GM23338 (cell line): Measurements from ENCODE around the gene CERT1. TPM values are rescaled to one million over a fixed set of nuclear protein-coding genes. Genes with fewer than 3 reads are reported as not detected.

Source experiments
- ATAC-seq: fragments of 200-7000 bp; cut with Tn5 transposase; 3 replicates; pipeline ENCODE4 v1.9.1; 2020
- DNase-seq: peaks from one replicate; pipeline ENCODE4 v3.0.0-alpha.2; 2015; ENCODE audit warnings: low spot score
- H2AFZ ChIP-seq: fragments of 200-600 bp; sonication (generic); 2 replicates; pipeline ENCODE4 v1.8.0; 2016; ENCODE audit warnings: antibody characterized with exemption, mild to moderate bottlenecking, moderate library complexity
- H3F3A ChIP-seq: fragments of 200-600 bp; sonication (generic); replicated peaks from 2 replicates; pipeline ENCODE4 v1.8.0; 2017; ENCODE audit warnings: antibody characterized with exemption, mixed run types, low read depth
- H3K27ac ChIP-seq: fragments of 200-600 bp; sonication (generic); 2 replicates; pipeline ENCODE4 v1.6.1; 2016; ENCODE audit warnings: low read depth
- H3K27me3 ChIP-seq: fragments of 200-600 bp; sonication (generic); 2 replicates; pipeline ENCODE4 v1.8.0; 2016; ENCODE audit warnings: mild to moderate bottlenecking, mixed run types, moderate library complexity; ENCODE audit not compliant: insufficient read depth
- H3K36me3 ChIP-seq: fragments of 200-600 bp; sonication (generic); 2 replicates; pipeline ENCODE4 v1.8.0; 2016; ENCODE audit warnings: mild to moderate bottlenecking; ENCODE audit not compliant: insufficient read depth
- H3K4me1 ChIP-seq: fragments of 200-600 bp; sonication (generic); 2 replicates; pipeline ENCODE4 v1.8.0; 2016; ENCODE audit warnings: mild to moderate bottlenecking, moderate library complexity; ENCODE audit not compliant: insufficient read depth
- H3K4me2 ChIP-seq: fragments of 200-600 bp; sonication (generic); 2 replicates; pipeline ENCODE4 v1.7.1; 2017; ENCODE audit warnings: mixed run types
- H3K4me3 ChIP-seq: fragments of 200-600 bp; sonication (generic); 2 replicates; pipeline ENCODE4 v1.6.1; 2016; ENCODE audit warnings: mixed run types
- H3K79me2 ChIP-seq: fragments of 200-600 bp; sonication (generic); replicated peaks from 2 replicates; pipeline ENCODE4 v1.8.0; 2017; ENCODE audit warnings: mild to moderate bottlenecking; ENCODE audit not compliant: insufficient read depth
- H3K9me2 ChIP-seq: fragments of 200-600 bp; sonication (generic); 2 replicates; pipeline ENCODE4 v1.8.0; 2017; ENCODE audit not compliant: insufficient read depth
- H4K20me1 ChIP-seq: fragments of 200-600 bp; sonication (generic); replicated peaks from 2 replicates; pipeline ENCODE4 v1.8.0; 2017; ENCODE audit warnings: mild to moderate bottlenecking; ENCODE audit not compliant: insufficient read depth
- H3K27ac Mint-ChIP-seq: 2 replicates; pipeline ENCODE4 v1.8.0; 2020; ENCODE audit warnings: inconsistent platforms, mild to moderate bottlenecking, moderate library complexity, mixed read lengths
- H3K27me3 Mint-ChIP-seq: 3 replicates; pipeline ENCODE4 v1.8.0; 2022; ENCODE audit warnings: low read depth, mild to moderate bottlenecking, moderate library complexity, mixed read lengths, inconsistent platforms; ENCODE audit not compliant: insufficient read depth, poor library complexity
- H3K36me3 Mint-ChIP-seq: 3 replicates; pipeline ENCODE4 v1.8.0; 2021; ENCODE audit warnings: low read depth, mild to moderate bottlenecking, inconsistent platforms, moderate library complexity, mixed read lengths
- H3K4me1 Mint-ChIP-seq: 3 replicates; pipeline ENCODE4 v1.8.0; 2020; ENCODE audit warnings: mild to moderate bottlenecking, inconsistent platforms, mixed read lengths
- H3K4me3 Mint-ChIP-seq: 3 replicates; pipeline ENCODE4 v1.8.0; 2021; ENCODE audit warnings: moderate library complexity, mild to moderate bottlenecking, inconsistent platforms, mixed read lengths
- H3K9me3 Mint-ChIP-seq: 3 replicates; pipeline ENCODE4 v1.8.0; 2020; ENCODE audit warnings: moderate library complexity, mild to moderate bottlenecking, inconsistent platforms, mixed read lengths
- CREB1 ChIP-seq: fragments of 250-450 bp; sonication (Bioruptor Pico); IDR thresholded peaks from 2 replicates; pipeline ENCODE4 v1.5.0; 2020; ENCODE audit warnings: low read depth, mild to moderate bottlenecking, moderate library complexity
- EZH2 ChIP-seq: fragments of 200-600 bp; sonication (generic); IDR thresholded peaks from one replicate; pipeline ENCODE4 v1.8.0; 2017; ENCODE audit warnings: antibody characterized with exemption, mild to moderate bottlenecking, low read depth; ENCODE audit not compliant: unreplicated experiment
- EZH2phosphoT487 ChIP-seq: fragments of 200-600 bp; sonication (generic); IDR thresholded peaks from one replicate; pipeline ENCODE4 v1.8.1; 2018; ENCODE audit warnings: antibody characterized with exemption; ENCODE audit not compliant: unreplicated experiment
- JUNB ChIP-seq: IDR thresholded peaks from one replicate; pipeline ENCODE4 v1.6.1; 2016; ENCODE audit warnings: antibody characterized with exemption; ENCODE audit not compliant: unreplicated experiment
- NANOG ChIP-seq: IDR thresholded peaks from 2 replicates; pipeline ENCODE4 v1.6.1; 2016; ENCODE audit warnings: antibody characterized with exemption, borderline replicate concordance
- POLR2AphosphoS5 ChIP-seq: IDR thresholded peaks from 2 replicates; pipeline ENCODE4 v1.6.1; 2016; ENCODE audit warnings: antibody characterized with exemption, low read depth
- STAT1 ChIP-seq: IDR thresholded peaks from one replicate; pipeline ENCODE4 v1.6.1; 2016; ENCODE audit warnings: antibody characterized with exemption; ENCODE audit not compliant: unreplicated experiment
- ZNF114 ChIP-seq: fragments of 250-450 bp; sonication (Bioruptor Pico); IDR thresholded peaks from 2 replicates; pipeline ENCODE4 v1.5.0; 2020; ENCODE audit warnings: mild to moderate bottlenecking, moderate library complexity
- ZNF331 ChIP-seq: fragments of 250-450 bp; sonication (Bioruptor Pico); IDR thresholded peaks from 2 replicates; pipeline ENCODE4 v1.5.0; 2020; ENCODE audit warnings: low read depth, mild to moderate bottlenecking, moderate library complexity
- polyA plus RNA-seq: library from polyadenylated mRNA; unstranded; fragments of >200 nt; fragmentation: Nextera tagmentation; extraction: Ambion mirVana; gene quantifications from 2 replicates; pipeline ENCODE4 v1.2.1, GENCODE V29; 2016
- total RNA-seq: library from RNA; depleted of rRNA; stranded (reverse); fragments of >200 nt; shearing (Covaris generic); gene quantifications from 2 replicates; pipeline ENCODE4 v1.2.3, GENCODE V29; 2014
- TF ChIP-seq, protein P1 (sequence below): fragments of 250-450 bp; sonication (Bioruptor Pico); IDR thresholded peaks from 2 replicates; pipeline ENCODE4 v1.5.0; 2020; ENCODE audit warnings: mild to moderate bottlenecking, moderate library complexity
- TF ChIP-seq, protein P2 (sequence below): IDR thresholded peaks from one replicate; pipeline ENCODE4 v1.6.1; 2018; ENCODE audit warnings: antibody characterized with exemption; ENCODE audit not compliant: unreplicated experiment
- TF ChIP-seq, protein P3 (sequence below): IDR thresholded peaks from 2 replicates; pipeline ENCODE4 v1.6.1; 2016; ENCODE audit warnings: antibody characterized with exemption
- TF ChIP-seq, protein P4 (sequence below), 2 experiments: fragments of 200-600 bp in 1 of 2; sonication (generic) in 1 of 2; conservative IDR thresholded peaks; 2 replicates each; pipeline versions ENCODE4 v1.5.1 to v1.6.1; 2016 to 2017; ENCODE audit warnings: antibody characterized with exemption in 2 of 2, low read depth in 2 of 2, mild to moderate bottlenecking in 2 of 2, moderate library complexity in 1 of 2

CERT1 gene
- total and polyA plus RNA-seq, 2 experiments from 2014 or later: 36.5 to 40.7 TPM

DNA sequence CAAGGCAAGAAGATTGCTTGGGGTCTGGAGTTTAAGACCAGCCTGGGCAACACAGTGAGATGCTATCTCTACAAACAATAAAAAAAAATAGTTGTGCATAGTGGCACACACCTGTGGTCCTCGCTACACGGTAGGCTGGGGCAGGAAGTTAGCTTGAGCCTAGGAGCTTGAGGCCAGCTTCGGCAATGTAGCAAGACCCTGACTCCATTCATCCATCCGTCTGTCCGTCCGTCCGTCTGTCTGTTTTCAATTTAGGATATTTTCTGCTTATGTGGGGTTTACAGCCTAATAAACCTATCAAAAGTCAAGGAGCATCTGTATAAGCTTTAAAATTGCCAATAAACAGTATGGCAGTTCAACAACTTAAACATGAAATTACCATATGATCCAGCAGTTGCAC lies 154.7 kb downstream of the CERT1 start:
- Histone ChIP-seq H3K4me2 (no peak overlapping the region), H3K79me2 (peaks cover 6% of the 10 kb centered on the region; the same call in 1 of the 2 replicates), H3K27ac (no peak overlapping the region), H4K20me1 (0 out of 2 replicates have a peak, but pooled peaks cover 22% of the 10 kb centered on the region), H3K9me2 (no peaks in the 10 kb centered on the region), H3F3A (peaks cover 10% of the 10 kb centered on the region; the same call in 1 of the 2 replicates), H3K4me1 (no peaks in the 10 kb centered on the region), H3K27me3 (no peaks in the 10 kb centered on the region), H2AFZ (no peak overlapping the region), H3K4me3 (no peak overlapping the region), H3K36me3 (peaks cover 95% of the 10 kb centered on the region)
- peaks cover 1% of the 10 kb centered on the region; the same call in 2 of the 3 replicates for H3K4me1 Mint-ChIP-seq
- DNase-seq (no peak), ATAC-seq (no peak)
- TF ChIP-seq ZNF114: no peak
- no peak for TF ChIP-seq EZH2phosphoT487
- TF ChIP-seq, protein P1, sequence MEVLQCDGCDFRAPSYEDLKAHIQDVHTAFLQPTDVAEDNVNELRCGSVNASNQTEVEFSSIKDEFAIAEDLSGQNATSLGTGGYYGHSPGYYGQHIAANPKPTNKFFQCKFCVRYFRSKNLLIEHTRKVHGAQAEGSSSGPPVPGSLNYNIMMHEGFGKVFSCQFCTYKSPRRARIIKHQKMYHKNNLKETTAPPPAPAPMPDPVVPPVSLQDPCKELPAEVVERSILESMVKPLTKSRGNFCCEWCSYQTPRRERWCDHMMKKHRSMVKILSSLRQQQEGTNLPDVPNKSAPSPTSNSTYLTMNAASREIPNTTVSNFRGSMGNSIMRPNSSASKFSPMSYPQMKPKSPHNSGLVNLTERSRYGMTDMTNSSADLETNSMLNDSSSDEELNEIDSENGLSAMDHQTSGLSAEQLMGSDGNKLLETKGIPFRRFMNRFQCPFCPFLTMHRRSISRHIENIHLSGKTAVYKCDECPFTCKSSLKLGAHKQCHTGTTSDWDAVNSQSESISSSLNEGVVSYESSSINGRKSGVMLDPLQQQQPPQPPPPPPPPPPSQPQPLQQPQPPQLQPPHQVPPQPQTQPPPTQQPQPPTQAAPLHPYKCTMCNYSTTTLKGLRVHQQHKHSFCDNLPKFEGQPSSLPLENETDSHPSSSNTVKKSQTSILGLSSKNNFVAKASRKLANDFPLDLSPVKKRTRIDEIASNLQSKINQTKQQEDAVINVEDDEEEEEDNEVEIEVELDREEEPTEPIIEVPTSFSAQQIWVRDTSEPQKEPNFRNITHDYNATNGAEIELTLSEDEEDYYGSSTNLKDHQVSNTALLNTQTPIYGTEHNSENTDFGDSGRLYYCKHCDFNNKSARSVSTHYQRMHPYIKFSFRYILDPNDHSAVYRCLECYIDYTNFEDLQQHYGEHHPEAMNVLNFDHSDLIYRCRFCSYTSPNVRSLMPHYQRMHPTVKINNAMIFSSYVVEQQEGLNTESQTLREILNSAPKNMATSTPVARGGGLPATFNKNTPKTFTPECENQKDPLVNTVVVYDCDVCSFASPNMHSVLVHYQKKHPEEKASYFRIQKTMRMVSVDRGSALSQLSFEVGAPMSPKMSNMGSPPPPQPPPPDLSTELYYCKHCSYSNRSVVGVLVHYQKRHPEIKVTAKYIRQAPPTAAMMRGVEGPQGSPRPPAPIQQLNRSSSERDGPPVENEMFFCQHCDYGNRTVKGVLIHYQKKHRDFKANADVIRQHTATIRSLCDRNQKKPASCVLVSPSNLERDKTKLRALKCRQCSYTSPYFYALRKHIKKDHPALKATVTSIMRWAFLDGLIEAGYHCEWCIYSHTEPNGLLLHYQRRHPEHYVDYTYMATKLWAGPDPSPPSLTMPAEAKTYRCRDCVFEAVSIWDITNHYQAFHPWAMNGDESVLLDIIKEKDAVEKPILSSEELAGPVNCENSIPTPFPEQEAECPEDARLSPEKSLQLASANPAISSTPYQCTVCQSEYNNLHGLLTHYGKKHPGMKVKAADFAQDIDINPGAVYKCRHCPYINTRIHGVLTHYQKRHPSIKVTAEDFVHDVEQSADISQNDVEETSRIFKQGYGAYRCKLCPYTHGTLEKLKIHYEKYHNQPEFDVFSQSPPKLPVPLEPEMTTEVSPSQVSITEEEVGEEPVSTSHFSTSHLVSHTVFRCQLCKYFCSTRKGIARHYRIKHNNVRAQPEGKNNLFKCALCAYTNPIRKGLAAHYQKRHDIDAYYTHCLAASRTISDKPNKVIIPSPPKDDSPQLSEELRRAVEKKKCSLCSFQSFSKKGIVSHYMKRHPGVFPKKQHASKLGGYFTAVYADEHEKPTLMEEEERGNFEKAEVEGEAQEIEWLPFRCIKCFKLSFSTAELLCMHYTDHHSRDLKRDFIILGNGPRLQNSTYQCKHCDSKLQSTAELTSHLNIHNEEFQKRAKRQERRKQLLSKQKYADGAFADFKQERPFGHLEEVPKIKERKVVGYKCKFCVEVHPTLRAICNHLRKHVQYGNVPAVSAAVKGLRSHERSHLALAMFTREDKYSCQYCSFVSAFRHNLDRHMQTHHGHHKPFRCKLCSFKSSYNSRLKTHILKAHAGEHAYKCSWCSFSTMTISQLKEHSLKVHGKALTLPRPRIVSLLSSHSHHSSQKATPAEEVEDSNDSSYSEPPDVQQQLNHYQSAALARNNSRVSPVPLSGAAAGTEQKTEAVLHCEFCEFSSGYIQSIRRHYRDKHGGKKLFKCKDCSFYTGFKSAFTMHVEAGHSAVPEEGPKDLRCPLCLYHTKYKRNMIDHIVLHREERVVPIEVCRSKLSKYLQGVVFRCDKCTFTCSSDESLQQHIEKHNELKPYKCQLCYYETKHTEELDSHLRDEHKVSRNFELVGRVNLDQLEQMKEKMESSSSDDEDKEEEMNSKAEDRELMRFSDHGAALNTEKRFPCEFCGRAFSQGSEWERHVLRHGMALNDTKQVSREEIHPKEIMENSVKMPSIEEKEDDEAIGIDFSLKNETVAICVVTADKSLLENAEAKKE (CRISPR knock-in tag): no peak
- no peak for TF ChIP-seq POLR2AphosphoS5
- TF ChIP-seq CREB1: no peak
- TF ChIP-seq, protein P2, sequence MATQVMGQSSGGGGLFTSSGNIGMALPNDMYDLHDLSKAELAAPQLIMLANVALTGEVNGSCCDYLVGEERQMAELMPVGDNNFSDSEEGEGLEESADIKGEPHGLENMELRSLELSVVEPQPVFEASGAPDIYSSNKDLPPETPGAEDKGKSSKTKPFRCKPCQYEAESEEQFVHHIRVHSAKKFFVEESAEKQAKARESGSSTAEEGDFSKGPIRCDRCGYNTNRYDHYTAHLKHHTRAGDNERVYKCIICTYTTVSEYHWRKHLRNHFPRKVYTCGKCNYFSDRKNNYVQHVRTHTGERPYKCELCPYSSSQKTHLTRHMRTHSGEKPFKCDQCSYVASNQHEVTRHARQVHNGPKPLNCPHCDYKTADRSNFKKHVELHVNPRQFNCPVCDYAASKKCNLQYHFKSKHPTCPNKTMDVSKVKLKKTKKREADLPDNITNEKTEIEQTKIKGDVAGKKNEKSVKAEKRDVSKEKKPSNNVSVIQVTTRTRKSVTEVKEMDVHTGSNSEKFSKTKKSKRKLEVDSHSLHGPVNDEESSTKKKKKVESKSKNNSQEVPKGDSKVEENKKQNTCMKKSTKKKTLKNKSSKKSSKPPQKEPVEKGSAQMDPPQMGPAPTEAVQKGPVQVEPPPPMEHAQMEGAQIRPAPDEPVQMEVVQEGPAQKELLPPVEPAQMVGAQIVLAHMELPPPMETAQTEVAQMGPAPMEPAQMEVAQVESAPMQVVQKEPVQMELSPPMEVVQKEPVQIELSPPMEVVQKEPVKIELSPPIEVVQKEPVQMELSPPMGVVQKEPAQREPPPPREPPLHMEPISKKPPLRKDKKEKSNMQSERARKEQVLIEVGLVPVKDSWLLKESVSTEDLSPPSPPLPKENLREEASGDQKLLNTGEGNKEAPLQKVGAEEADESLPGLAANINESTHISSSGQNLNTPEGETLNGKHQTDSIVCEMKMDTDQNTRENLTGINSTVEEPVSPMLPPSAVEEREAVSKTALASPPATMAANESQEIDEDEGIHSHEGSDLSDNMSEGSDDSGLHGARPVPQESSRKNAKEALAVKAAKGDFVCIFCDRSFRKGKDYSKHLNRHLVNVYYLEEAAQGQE: no peak
- no peak for TF ChIP-seq ZNF331 (CRISPR knock-in tag)
- TF ChIP-seq, protein P3, sequence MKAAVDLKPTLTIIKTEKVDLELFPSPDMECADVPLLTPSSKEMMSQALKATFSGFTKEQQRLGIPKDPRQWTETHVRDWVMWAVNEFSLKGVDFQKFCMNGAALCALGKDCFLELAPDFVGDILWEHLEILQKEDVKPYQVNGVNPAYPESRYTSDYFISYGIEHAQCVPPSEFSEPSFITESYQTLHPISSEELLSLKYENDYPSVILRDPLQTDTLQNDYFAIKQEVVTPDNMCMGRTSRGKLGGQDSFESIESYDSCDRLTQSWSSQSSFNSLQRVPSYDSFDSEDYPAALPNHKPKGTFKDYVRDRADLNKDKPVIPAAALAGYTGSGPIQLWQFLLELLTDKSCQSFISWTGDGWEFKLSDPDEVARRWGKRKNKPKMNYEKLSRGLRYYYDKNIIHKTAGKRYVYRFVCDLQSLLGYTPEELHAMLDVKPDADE: no peak
- no peak for TF ChIP-seq JUNB
- TF ChIP-seq, protein P4, sequence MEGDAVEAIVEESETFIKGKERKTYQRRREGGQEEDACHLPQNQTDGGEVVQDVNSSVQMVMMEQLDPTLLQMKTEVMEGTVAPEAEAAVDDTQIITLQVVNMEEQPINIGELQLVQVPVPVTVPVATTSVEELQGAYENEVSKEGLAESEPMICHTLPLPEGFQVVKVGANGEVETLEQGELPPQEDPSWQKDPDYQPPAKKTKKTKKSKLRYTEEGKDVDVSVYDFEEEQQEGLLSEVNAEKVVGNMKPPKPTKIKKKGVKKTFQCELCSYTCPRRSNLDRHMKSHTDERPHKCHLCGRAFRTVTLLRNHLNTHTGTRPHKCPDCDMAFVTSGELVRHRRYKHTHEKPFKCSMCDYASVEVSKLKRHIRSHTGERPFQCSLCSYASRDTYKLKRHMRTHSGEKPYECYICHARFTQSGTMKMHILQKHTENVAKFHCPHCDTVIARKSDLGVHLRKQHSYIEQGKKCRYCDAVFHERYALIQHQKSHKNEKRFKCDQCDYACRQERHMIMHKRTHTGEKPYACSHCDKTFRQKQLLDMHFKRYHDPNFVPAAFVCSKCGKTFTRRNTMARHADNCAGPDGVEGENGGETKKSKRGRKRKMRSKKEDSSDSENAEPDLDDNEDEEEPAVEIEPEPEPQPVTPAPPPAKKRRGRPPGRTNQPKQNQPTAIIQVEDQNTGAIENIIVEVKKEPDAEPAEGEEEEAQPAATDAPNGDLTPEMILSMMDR (conservative IDR thresholded peaks at IDR 0.05; ENCODE audit: low read depth in 2 of 2): no peak
- no peak for TF ChIP-seq EZH2
- no peak for TF ChIP-seq STAT1
- no peak for TF ChIP-seq NANOG
- no peaks in the 10 kb centered on the region for H3K27me3 Mint-ChIP-seq
- H3K36me3 Mint-ChIP-seq: peaks cover 85% of the 10 kb centered on the region
- H3K4me3 Mint-ChIP-seq: no peak overlapping the region
- H3K9me3 Mint-ChIP-seq: no peaks in the 10 kb centered on the region
- H3K27ac Mint-ChIP-seq: no peak overlapping the region
